ENCODE results near the gene CARD14.
"Not testable (repeated sequence)": the region's sequence is repeated elsewhere in the genome, so short reads cannot be mapped to it uniquely, and the experiment has no call there.

The CARD14 gene

DNA sequence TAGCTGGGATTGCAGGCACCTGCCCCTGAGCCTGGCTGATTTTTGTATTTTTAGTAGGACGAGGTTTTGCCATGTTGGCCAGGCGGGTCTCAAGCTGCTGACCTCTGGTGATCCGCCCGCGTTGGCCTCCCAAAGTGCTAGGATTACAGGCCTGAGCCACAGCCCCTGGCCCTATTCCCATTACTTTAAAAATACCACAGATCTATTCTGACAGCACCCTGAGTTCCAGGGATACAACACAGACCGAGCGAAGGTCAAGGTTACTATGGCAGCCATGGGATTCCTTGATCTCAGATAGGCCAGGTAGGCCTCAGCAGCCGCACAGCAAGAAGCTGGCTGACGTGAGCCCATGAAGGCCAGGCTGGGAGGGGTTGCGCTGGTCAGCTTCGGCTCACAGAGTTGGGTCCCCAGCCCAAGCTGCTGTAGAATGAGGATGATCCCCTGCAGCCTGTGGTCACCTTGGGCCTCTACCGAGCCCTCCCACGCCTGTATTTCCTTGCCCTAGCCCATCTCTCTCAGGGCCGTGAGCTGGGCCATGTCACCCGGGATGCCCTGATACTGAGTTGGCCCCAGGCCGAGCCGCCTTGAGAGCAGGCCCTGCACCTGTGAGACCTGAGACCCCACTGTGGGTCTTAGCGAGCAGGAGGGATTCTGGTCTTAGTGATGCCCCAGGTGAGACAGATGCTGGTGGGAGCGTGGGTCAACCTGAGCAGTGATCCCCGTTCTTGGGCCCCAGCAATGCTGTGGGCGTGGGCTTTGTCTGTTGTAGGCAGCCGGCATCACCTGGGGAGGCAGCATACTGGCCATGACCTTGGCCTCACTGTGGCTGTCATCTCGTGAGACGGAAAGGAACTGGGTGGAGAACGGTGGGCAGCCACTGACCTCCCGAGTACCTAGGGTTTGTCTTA lies 74.0 kb downstream of the CARD14 start:
- TF ChIP-seq, protein P1, sequence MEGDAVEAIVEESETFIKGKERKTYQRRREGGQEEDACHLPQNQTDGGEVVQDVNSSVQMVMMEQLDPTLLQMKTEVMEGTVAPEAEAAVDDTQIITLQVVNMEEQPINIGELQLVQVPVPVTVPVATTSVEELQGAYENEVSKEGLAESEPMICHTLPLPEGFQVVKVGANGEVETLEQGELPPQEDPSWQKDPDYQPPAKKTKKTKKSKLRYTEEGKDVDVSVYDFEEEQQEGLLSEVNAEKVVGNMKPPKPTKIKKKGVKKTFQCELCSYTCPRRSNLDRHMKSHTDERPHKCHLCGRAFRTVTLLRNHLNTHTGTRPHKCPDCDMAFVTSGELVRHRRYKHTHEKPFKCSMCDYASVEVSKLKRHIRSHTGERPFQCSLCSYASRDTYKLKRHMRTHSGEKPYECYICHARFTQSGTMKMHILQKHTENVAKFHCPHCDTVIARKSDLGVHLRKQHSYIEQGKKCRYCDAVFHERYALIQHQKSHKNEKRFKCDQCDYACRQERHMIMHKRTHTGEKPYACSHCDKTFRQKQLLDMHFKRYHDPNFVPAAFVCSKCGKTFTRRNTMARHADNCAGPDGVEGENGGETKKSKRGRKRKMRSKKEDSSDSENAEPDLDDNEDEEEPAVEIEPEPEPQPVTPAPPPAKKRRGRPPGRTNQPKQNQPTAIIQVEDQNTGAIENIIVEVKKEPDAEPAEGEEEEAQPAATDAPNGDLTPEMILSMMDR (conservative IDR thresholded peaks at IDR 0.05): no peak
- H3K27ac ChIP-seq: no peak overlapping the region

DNA sequence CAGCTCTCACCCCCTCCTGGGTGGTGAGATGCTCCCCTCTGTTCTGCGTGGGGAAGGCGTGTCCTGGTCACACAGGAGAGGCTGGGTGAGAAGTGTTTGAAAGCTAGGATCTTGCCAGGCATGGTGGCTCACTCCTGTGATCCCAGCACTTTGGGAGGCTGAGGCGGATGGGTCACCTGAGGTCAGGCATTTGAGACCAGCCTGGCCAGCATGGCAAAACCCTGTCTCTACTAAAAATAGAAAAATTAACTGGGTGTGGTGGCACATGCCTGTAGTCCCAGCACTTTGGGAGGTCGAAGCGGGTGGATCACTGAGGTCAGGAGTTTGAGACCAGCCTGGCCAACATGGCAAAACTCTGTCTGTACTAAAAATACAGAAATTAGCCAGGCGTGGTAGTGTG lies 74.6 kb downstream of the CARD14 start:
- H3K27ac ChIP-seq: not testable (repeated sequence)

DNA sequence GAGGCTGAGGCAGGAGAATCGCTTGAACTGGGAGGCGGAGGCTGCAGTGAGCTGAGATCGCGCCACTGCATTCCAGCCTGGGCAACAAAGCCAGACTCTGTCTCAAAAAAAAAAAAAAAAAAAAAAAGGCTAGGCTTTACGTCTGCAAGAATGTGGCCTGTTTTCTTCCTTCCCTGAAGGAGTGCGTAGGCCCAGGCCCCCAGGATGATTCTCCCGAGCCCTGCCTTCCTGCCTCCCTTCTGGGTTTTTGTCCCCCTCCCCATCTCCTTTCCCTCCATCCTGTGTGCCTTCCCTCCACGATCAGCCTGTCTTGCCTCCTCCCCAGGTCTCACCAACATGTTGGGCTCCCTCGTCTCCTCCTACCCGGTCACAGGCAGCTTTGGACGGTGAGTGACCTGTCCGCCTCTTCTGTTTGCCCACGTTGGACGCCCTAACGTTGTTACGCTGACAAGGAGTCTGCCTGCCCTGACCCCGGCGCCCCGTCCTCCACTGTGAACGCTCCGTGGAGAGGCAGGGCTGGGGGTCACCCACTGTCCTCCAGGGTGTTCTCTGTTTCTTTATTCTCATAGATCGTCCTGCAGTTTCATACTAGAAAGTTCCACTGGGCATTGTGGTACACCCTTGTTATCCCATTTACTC lies 75.2 kb downstream of the CARD14 start:
- H3K27ac ChIP-seq: no peak overlapping the region
- TF ChIP-seq, protein P1 (conservative IDR thresholded peaks at IDR 0.05): no peak

DNA sequence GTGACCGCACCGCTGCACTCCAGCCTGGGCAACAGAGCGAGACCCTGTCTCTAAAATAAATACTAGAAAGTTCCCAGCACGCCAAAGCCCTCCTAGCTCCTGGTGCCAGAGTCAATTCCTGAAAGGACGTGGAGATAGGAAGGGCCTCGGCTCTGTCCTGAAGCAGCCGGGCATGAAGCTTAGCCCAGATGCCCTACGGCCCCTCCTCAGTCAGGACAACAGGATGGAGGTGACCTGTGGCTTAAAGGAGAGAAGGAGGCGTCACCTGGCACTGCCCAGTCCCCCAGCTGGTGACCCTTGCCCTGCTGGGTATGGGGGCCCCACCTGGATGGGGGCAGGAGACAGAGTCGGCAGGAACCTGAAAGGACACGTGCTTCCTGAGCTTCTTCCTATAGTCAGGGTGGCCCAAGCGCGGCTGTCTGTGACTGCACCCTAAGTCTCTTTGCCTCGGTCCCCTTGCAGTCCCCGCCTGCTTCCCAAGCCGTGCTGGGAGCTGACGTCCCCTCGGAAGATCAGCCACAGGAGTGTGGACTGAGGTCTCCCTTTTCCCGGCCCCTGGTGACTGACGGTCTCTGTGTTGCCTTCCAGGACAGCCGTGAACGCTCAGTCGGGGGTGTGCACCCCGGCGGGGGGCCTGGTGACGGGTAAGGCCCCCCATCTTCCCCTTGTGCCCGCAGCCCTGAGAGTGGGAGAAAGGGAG lies 75.9 kb downstream of the CARD14 start:
- no peak overlapping the region for H3K27ac ChIP-seq
- TF ChIP-seq, protein P1 (conservative IDR thresholded peaks at IDR 0.05): no peak

DNA sequence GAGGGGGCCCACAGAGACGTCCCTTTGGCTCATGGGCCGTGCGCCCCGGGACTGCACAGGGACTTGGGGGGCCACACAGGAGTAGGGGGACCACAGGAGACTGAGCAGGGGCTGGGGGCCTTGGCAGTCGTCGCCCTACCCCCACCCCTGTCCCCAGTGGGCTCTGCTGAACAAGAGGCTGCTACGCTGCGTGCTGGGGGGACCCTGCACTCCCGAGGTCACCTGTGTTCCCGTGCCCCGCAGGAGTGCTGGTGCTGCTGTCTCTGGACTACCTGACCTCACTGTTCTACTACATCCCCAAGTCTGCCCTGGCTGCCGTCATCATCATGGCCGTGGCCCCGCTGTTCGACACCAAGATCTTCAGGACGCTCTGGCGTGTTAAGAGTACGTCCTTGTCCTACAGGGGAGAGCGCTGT lies 76.4 kb downstream of the CARD14 start:
- no peak overlapping the region for H3K27ac ChIP-seq
- TF ChIP-seq, protein P1 (conservative IDR thresholded peaks at IDR 0.05): no peak

DNA sequence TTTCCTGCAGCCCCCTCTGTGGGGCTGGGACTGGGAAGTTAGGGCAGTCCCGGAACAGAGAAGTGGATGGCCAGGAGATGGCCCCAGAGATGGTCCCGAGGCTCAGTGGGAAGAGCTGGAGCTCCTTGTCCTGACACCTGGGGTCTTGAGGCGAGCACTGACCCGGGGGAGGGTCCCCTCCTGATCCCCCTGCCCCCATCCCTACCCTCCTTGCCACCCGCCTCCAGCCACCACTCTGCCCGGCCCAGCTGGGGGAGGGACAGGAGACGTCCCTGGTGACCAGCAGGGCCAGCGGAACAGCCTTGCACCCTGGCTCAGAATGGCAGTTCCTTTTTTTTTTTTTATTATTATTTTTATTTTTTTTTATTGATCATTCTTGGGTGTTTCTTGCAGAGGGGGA lies 76.9 kb downstream of the CARD14 start:
- H3K27ac ChIP-seq: no peak overlapping the region
- TF ChIP-seq, protein P1 (conservative IDR thresholded peaks at IDR 0.05): no peak

DNA sequence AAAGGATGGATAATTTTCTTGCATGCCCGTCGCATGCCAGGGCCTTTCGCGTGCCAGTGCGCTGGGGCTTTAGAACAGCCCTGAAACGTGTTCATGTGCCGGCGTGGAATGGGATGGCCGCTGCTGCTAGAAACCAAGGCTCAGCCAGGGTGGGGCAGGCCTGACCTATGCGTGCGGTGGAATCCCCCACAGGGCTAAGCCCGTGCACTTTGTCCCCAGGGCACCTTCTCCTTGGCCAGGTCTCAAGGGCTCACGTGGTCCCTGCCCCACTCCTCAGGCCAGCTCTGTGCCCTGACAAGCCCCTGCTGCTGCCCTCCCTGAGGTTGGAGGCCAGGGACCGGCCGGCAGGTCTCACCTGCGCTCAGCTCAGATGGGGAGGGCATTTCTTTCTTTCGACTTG lies 77.7 kb downstream of the CARD14 start:
- H3K27ac ChIP-seq: no peak overlapping the region
- TF ChIP-seq, protein P1 (conservative IDR thresholded peaks at IDR 0.05): no peak
